T-helper 1 cell treated with Interleukin-12 subunit alpha and Interleukin-12 subunit beta and Interleukin-4 antibody, amounts not matched to agents 30 μg/mL and 1 μg/mL, for 36 hours (primary cell): Measurements from ENCODE around the gene TINAG.
"Not testable (repeated sequence)": the region's sequence is repeated elsewhere in the genome, so short reads cannot be mapped to it uniquely, and the experiment has no call there.

ENCODE experiments used
- H3K27ac Mint-ChIP-seq: one replicate; pipeline ENCODE4 v1.8.0; 2021; ENCODE audit warnings: mild to moderate bottlenecking, mixed read lengths
- H3K27me3 Mint-ChIP-seq: one replicate; pipeline ENCODE4 v1.8.0; 2021; ENCODE audit warnings: low read depth, mixed read lengths
- H3K36me3 Mint-ChIP-seq: one replicate; pipeline ENCODE4 v1.8.0; 2021; ENCODE audit warnings: low read depth, mixed read lengths
- H3K4me1 Mint-ChIP-seq: one replicate; pipeline ENCODE4 v1.8.0; 2021; ENCODE audit warnings: low read depth, mixed read lengths
- H3K4me3 Mint-ChIP-seq: one replicate; pipeline ENCODE4 v1.8.0; 2021; ENCODE audit warnings: mild to moderate bottlenecking, moderate library complexity, mixed read lengths
- H3K9me3 Mint-ChIP-seq: one replicate; pipeline ENCODE4 v1.8.0; 2021; ENCODE audit warnings: mixed read lengths

TINAG gene

DNA sequence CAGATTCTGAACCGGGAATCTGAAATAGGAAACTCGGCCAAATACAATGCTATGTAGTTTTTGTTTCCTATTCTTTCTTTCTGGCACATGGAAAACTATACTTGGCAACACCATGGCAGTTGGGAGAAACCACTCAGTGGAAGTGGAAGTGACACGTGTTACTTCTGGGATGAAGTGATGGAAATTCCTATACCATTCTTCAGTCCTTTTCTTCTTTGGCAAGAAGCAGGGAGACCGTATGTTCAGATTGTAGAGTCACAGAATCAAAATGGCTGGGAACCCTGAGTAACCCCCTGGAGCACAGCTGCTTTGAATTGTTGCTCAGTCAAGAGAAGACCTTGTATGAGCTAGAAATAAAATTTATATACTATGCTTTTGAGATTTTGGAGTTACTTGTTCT lies 18.8 kb upstream of the TINAG start:
- no peaks in the 10 kb centered on the region for H3K27me3 Mint-ChIP-seq
- H3K9me3 Mint-ChIP-seq, result no peaks in the 10 kb centered on the region
- H3K36me3 Mint-ChIP-seq, result no peaks in the 10 kb centered on the region
- no peak overlapping the region for H3K27ac Mint-ChIP-seq
- H3K4me1 Mint-ChIP-seq, result peaks cover 1% of the 10 kb centered on the region
- no peak overlapping the region for H3K4me3 Mint-ChIP-seq

DNA sequence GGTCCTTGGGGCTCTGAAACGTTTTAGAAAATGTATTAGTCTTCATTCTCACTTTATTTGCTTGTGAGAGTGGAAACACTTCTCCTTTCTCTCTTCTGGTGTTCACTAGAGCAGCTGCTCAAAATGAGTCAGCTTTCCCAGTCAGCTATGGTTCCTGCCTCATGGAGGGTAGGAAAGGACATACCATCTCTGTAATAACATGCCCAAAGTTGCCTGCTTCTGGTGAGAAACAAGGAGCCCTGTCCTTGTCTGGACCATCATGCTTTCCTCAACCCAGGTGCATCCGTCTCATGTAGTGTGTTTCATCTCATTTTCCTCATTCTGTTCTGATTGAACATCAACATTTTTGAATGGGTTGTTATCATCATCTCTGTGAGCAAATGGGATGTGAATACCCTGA lies 17.1 kb upstream of the TINAG start:
- Mint-ChIP-seq H3K4me1 (peaks cover 1% of the 10 kb centered on the region), H3K36me3 (no peaks in the 10 kb centered on the region), H3K9me3 (peaks cover 2% of the 10 kb centered on the region), H3K27me3 (no peaks in the 10 kb centered on the region), H3K27ac (no peak overlapping the region), H3K4me3 (no peak overlapping the region)

DNA sequence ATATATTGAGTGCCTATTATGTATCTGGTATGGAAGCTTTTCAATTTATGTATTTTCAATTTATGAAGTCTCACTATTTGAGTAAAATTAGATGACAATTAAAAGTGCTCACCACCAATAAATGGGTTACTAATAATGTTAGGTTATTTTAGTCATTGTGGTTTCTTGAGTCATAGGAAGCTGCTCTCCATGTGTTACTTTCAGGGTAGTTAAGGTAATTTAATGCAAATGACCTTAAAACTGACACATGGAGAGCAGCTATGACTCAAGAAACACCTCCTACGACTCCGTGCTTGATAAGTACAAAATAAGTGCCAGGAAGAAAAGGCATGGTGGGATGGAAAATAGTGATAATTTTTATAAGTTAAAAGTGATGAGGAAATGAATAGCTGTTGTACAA lies 16.5 kb upstream of the TINAG start:
- no peak overlapping the region for H3K4me3 Mint-ChIP-seq
- no peaks in the 10 kb centered on the region for H3K27me3 Mint-ChIP-seq
- peaks cover 4% of the 10 kb centered on the region for H3K9me3 Mint-ChIP-seq
- H3K36me3 Mint-ChIP-seq, result no peaks in the 10 kb centered on the region
- peaks cover 1% of the 10 kb centered on the region for H3K4me1 Mint-ChIP-seq
- no peak overlapping the region for H3K27ac Mint-ChIP-seq

DNA sequence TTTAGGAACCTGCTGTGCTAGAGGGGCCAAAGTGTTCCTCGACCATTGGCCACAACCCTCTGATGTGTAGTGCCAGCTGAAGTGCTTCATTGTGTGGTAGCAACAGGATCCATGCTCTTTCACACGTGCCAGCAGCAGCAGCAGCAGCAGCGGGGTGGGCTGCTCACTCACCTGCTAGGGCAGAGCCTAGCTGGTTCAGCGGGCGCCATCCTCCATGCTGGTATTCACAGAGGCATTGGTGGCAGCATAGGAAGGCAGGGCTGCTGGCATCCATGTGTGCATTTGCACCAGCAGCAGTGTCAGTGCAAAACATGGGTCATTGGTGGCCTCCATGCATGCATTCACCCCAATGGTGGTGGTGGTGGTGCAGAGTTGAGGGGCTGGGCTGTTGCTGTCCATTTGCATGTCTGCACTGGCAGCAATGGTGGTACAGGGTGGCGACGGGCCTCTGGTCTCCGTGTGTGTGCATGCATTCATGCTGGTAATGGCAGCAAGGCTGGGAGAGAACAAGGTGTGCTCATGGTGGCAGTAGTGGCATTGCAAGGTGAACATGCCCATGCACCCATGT lies 13.2 kb upstream of the TINAG start:
- Mint-ChIP-seq H3K4me1 (peaks cover 1% of the 10 kb centered on the region), H3K27me3 (no peaks in the 10 kb centered on the region), H3K4me3 (no peak overlapping the region), H3K36me3 (no peaks in the 10 kb centered on the region), H3K27ac (no peak overlapping the region), H3K9me3 (peaks cover 8% of the 10 kb centered on the region)

DNA sequence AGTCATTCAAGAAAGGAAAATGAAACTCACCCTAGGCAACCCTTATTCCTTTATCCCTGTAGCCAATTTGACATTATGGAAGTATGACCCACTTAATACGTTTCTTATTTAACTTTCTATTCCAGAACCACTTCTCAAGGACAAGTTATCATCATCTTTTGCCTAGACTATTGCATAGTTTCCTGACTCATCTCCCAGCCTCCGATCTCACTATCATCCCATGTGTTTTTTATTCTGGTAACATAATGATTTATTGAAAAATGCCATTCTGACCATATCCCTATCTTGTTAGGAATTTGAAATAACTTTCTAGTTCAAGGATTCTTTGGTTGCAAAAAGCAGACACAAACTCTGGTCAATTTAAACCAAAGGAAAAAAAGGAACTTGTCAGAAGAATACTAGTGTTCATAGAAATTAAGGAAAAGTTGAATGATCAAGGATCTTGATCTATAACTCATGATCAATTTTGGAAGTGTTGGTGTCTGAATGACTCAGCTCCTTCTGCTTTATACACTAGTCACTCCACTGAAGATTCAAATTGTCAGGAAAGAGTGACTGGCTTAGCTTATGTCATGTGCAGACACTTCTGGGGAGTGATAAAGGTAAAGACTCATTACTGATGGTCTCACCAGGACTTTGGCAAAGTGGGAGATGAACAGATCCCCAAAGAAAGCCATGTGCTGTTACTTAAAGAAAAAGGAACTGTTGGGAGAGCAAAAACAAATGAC lies 8.5 kb upstream of the TINAG start:
- Mint-ChIP-seq H3K27ac (no peak overlapping the region), H3K4me1 (no peaks in the 10 kb centered on the region), H3K9me3 (peaks cover 8% of the 10 kb centered on the region), H3K4me3 (no peak overlapping the region), H3K36me3 (no peaks in the 10 kb centered on the region), H3K27me3 (no peaks in the 10 kb centered on the region)

DNA sequence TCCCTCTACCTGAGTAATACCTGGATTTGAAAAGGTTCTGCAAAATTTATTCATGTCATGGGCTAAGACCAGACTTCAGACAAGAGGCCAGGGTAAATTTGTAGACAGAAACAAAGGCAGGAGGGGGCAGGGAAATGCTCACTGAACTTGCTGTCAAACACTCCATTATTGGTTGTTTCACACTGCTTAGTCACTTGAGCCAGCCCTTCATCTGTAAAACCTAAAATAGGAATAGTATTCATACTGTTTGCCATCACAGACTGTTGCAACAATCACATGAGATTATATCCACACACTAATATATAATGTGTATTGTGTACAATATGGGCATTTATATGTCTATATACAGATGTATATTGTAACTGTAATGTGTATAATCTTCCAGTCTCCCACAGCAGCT lies 6.5 kb upstream of the TINAG start:
- Mint-ChIP-seq H3K27ac (no peak overlapping the region), H3K9me3 (peaks cover 4% of the 10 kb centered on the region), H3K4me3 (no peak overlapping the region), H3K4me1 (no peaks in the 10 kb centered on the region), H3K27me3 (no peaks in the 10 kb centered on the region), H3K36me3 (no peaks in the 10 kb centered on the region)

DNA sequence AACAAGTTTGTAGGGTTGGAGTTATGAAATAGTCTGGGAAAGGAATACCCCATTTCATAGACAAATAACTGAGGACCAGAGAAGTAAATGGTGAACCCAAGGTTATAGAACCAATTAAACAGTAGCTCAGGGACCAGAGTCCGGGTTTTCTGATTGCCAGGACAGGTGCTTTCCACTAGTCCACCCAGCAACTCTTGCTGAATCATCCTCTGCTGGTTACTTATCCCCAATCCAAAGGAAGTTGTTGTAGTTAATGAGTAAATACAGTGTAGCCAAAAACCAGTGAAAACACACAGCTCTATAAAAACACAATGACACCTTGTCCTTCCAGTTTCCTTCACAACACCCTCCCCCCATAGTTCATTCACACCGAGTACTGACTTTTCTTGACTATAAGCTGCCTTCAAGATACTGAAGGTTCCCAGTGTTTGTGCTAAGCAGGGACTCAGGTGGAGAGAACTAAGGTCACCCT lies 766 bp upstream of the TINAG start:
- Mint-ChIP-seq H3K36me3 (no peaks in the 10 kb centered on the region), H3K27ac (no peak overlapping the region), H3K4me3 (no peak overlapping the region), H3K9me3 (no peaks in the 10 kb centered on the region), H3K27me3 (no peaks in the 10 kb centered on the region), H3K4me1 (no peaks in the 10 kb centered on the region)

DNA sequence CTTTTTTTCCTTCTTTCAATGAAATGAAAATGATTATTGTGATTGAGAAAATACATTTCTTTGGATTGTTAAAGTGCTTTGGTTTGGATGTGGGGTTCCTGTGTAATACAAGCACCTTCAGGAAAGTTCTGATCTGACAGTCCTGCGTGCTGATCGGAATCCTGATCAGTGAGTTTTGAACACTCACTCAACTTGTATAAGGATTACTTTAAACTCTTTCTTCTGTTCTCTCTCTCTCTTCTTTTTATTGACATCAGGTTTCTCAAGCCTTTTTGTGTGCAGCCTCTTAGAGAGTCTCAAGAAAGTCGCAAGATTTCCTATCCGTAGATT lies 710 bp downstream of the TINAG start:
- H3K9me3 Mint-ChIP-seq, result no peaks in the 10 kb centered on the region
- no peaks in the 10 kb centered on the region for H3K36me3 Mint-ChIP-seq
- H3K4me3 Mint-ChIP-seq, result no peak overlapping the region
- no peak overlapping the region for H3K27ac Mint-ChIP-seq
- H3K27me3 Mint-ChIP-seq, result no peaks in the 10 kb centered on the region
- H3K4me1 Mint-ChIP-seq, result no peaks in the 10 kb centered on the region

DNA sequence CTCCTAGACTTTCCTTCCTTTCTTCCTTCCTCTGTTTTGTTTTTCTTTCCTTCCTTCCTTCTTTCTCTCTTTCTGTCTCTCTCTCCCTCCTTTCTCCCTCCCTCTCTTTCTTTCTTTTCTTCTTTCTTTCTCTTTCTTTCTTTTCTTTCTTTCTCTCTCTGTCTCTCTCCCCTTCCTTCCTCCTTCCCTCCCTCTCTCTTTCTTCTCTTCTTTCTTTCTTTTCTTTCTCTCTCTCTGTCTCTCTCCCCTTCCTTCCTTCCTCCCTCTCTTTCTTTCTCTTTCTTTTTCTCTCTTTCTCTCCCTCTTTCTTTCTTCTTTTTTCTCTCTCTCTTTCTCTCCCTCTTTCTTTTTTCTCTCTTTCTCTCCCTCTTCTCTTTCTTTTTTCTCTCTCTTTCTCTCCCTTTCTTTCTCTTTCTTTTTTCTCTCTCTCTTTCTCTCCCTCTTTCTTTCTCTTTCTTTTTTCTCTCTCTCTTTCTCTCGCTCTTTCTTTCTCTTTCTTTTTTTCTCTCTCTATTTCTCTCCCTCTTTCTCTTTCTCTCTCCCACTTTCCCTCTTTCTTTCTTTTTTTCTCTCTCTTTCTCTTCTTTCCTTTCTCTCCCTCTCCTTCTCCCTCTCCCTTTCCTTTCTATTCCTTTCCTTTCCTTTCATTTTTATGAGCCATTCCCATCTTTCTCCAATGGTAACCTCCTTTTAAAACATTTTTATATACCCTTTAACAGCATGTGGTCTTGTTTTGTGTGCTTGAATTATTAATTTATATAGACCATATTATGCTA lies 2.3 kb downstream of the TINAG start:
- Mint-ChIP-seq H3K4me1 (no peaks in the 10 kb centered on the region), H3K27me3 (no peaks in the 10 kb centered on the region), H3K4me3 (no peak overlapping the region), H3K9me3 (no peaks in the 10 kb centered on the region), H3K36me3 (no peaks in the 10 kb centered on the region), H3K27ac (no peak overlapping the region)

DNA sequence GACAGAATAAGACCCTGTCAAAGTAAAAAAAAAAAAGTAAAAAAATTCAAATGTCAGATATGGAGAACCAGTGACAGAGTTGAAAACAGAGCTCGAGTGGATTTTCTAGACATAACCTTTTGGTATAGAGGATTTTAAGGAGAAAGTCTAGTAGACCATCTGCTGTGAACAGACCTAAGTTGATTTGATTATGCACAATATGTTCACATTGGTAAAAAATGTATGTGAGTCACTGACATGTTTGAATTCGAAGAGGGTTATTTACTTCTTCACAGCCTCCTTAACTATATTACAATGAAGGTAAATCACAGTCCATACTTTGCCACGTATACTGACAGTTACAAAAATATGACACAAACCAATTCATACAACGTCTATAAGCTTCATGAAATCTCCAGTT lies 7.4 kb downstream of the TINAG start:
- Mint-ChIP-seq H3K9me3 (no peaks in the 10 kb centered on the region), H3K27me3 (no peaks in the 10 kb centered on the region), H3K27ac (no peak overlapping the region), H3K4me3 (no peak overlapping the region), H3K36me3 (no peaks in the 10 kb centered on the region), H3K4me1 (no peaks in the 10 kb centered on the region)

DNA sequence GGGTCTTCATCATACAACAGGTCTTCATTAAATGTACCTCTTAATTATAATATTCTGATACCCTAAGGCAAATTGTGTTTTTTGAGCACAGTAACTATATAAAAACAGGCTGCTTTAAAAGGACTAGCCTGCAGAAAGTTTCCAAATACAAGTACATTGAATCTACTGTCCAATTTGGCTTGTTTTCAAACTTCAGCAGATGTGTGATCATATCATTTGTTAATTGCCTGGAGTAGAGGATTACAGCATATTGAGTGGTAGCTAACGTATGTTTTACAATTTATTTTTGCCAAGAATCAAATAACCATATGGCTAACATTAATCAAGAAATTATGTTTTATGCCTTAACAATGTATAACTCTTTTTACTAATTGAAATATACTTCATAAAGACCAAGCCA lies 12.6 kb downstream of the TINAG start:
- H3K9me3 Mint-ChIP-seq, result no peaks in the 10 kb centered on the region
- no peaks in the 10 kb centered on the region for H3K4me1 Mint-ChIP-seq
- H3K27ac Mint-ChIP-seq, result no peak overlapping the region
- H3K27me3 Mint-ChIP-seq, result no peaks in the 10 kb centered on the region
- H3K36me3 Mint-ChIP-seq, result no peaks in the 10 kb centered on the region
- H3K4me3 Mint-ChIP-seq, result no peak overlapping the region

DNA sequence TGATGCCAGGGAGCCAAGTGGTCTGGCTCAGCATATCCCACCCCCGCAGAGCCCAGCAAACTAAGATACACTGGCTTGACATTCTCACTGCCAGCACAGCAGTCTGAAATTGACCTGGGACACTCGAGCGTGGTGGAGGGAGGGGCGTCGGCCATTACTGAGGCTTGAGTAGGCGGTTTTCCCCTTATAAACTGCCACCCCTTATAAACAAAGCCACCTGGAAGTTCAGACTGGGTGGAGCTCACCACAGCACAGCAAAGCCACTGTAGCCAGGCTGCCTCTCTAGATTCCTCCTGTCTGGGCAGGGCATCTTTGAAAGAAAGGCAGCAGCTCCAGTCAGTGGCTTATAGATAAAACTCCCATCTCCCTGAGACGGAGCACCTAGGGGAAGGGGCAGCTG lies 19.4 kb downstream of the TINAG start:
- H3K36me3 Mint-ChIP-seq, result no peaks in the 10 kb centered on the region
- H3K4me3 Mint-ChIP-seq, result no peak overlapping the region
- no peaks in the 10 kb centered on the region for H3K4me1 Mint-ChIP-seq
- H3K9me3 Mint-ChIP-seq, result peaks cover 22% of the 10 kb centered on the region
- no peak overlapping the region for H3K27ac Mint-ChIP-seq
- no peaks in the 10 kb centered on the region for H3K27me3 Mint-ChIP-seq

DNA sequence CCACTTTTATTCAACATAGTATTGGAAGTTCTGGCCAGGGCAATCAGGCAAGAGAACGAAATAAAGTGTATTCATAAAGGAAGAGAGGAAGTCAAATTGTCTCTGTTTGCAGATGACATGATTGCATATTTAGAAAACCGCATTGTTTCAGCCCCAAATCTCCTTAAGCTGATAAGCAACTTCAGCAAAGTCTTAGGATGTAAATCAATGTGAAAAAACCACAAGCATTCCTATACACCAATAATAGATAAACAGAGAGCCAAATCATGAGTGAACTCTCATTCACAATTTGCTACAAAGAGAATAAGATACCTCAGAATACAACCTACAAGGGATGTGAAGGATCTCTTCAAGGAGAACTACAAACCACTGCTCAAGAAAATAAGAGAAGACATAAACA lies 23.3 kb downstream of the TINAG start:
- not testable (repeated sequence) for H3K27me3 Mint-ChIP-seq, H3K36me3 Mint-ChIP-seq, H3K4me1 Mint-ChIP-seq, H3K27ac Mint-ChIP-seq, H3K4me3 Mint-ChIP-seq
- peaks cover 22% of the 10 kb centered on the region for H3K9me3 Mint-ChIP-seq

DNA sequence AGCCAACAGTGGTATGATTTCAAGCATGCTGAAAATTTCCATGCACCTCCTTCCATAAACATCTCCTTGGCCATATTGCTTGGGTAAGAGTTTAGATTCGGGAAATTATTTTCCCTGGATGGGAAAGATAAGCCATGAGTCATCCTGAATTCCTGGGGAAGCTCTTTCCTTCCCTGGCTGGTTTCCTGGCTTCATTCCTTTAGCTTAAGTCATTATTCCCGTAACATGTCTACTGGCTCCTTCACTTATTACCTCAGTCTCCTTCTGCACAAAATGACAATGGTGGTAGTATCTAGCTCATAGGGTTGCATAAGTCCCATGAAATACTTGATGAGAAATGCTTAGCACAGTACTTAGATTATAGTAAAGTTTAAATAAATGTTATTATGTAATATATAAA lies 27.6 kb downstream of the TINAG start:
- no peaks in the 10 kb centered on the region for H3K36me3 Mint-ChIP-seq
- no peaks in the 10 kb centered on the region for H3K9me3 Mint-ChIP-seq
- H3K27ac Mint-ChIP-seq, result no peak overlapping the region
- H3K27me3 Mint-ChIP-seq, result no peaks in the 10 kb centered on the region
- H3K4me1 Mint-ChIP-seq, result no peaks in the 10 kb centered on the region
- H3K4me3 Mint-ChIP-seq, result no peak overlapping the region

DNA sequence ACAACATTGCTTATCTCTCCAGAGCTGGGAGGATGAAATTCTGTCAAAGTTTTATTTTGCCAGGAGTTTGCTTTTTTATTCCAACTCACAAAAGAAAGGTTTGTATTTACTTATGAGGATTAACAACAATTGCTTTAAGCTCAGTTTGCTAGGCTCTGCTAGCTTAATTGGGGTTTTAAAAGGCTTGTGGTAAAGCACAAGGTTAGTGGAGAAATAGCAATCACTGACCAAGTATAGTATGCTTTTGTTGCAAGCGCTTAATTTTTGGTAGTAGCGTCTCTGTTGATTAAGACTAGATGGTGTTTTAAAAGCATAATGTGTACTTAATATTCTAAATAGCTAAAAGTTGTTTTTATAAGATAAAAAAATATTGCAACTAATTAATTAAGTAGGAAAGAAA lies 45.7 kb downstream of the TINAG start:
- Mint-ChIP-seq H3K4me1 (no peaks in the 10 kb centered on the region), H3K27ac (no peak overlapping the region), H3K36me3 (no peaks in the 10 kb centered on the region), H3K27me3 (no peaks in the 10 kb centered on the region), H3K4me3 (no peak overlapping the region), H3K9me3 (no peaks in the 10 kb centered on the region)
